HEK293 (cell line): Measurements from ENCODE around the gene ACTR3C.

Source experiments
- CTCF ChIA-PET: fragments of 350-600 bp; formaldehyde crosslinking; extraction: SDS; loops from one replicate; lab custom pipeline; 2021; ENCODE audit warnings: antibody characterized with exemption; lab: Yijun Ruan, JAX
- POLR2A ChIA-PET: fragments of 300-600 bp; formaldehyde crosslinking; extraction: SDS; loops from one replicate; lab custom pipeline; 2020; ENCODE audit warnings: antibody characterized with exemption, inconsistent platforms; lab: Yijun Ruan, JAX
- H3K27ac ChIP-seq: fragments of 200-500 bp; sonication (Bioruptor generic); 2 replicates; pipeline ENCODE4 v1.5.1; 2014; ENCODE audit warnings: low read depth, low read length, control low read depth, inconsistent platforms; ENCODE audit errors: extremely low read depth
- H3K36me3 ChIP-seq, 2 experiments: fragments of 200-500 bp in 1 of 2; sonication (Bioruptor generic) in 1 of 2; 1 replicate in 1 of 2; 2 replicates in 1 of 2; pipeline ENCODE4 v1.5.1; 2014 to 2017; ENCODE audit warnings: inconsistent platforms in 2 of 2, low read length in 2 of 2; ENCODE audit not compliant: control insufficient read depth in 2 of 2, insufficient read depth in 1 of 2
- H3K4me1 ChIP-seq: fragments of 200-500 bp; sonication (Bioruptor generic); 2 replicates; pipeline ENCODE4 v1.5.1; 2014; ENCODE audit warnings: mild to moderate bottlenecking, low read length, inconsistent platforms; ENCODE audit not compliant: control insufficient read depth, insufficient read depth
- H3K4me3 ChIP-seq: 2 replicates; pipeline ENCODE4 v1.5.1; 2011; ENCODE audit warnings: low read depth, mild to moderate bottlenecking, control low read depth, low read length, moderate library complexity
- H3K9me3 ChIP-seq: fragments of 200-500 bp; sonication (Bioruptor generic); 2 replicates; pipeline ENCODE4 v1.5.1; 2014; ENCODE audit warnings: low read depth, low read length, inconsistent platforms; ENCODE audit not compliant: control insufficient read depth, insufficient read depth
- GLIS2 ChIP-seq: fragments of 450-650 bp; formaldehyde crosslinking; IDR thresholded peaks from 2 replicates; pipeline ENCODE4 v1.5.1; 2016; ENCODE audit warnings: missing biosample characterization, missing genetic modification characterization
- IKZF3 ChIP-seq: fragments of 450-650 bp; IDR thresholded peaks from 2 replicates; pipeline ENCODE4 v1.5.0; 2018; ENCODE audit warnings: missing biosample characterization, mild to moderate bottlenecking, missing genetic modification characterization, moderate library complexity
- KLF16 ChIP-seq: fragments of 450-650 bp; formaldehyde crosslinking; IDR thresholded peaks from 2 replicates; pipeline ENCODE4 v1.5.1; 2017; ENCODE audit warnings: missing biosample characterization, missing genetic modification characterization
- ZBTB20 ChIP-seq: fragments of 450-650 bp; formaldehyde crosslinking; IDR thresholded peaks from 2 replicates; pipeline ENCODE4 v1.5.1; 2016; ENCODE audit warnings: missing biosample characterization, missing genetic modification characterization
- ZBTB6 ChIP-seq: fragments of 450-650 bp; formaldehyde crosslinking; IDR thresholded peaks from 2 replicates; pipeline ENCODE4 v1.5.1; 2017; ENCODE audit warnings: missing biosample characterization, missing genetic modification characterization
- ZBTB7A ChIP-seq: fragments of 450-650 bp; formaldehyde crosslinking; IDR thresholded peaks from 2 replicates; pipeline ENCODE4 v1.5.1; 2016; ENCODE audit warnings: low read depth, missing biosample characterization, missing genetic modification characterization
- ZFP37 ChIP-seq: fragments of 450-650 bp; formaldehyde crosslinking; IDR thresholded peaks from 2 replicates; pipeline ENCODE4 v1.5.1; 2016; ENCODE audit warnings: missing biosample characterization, missing genetic modification characterization
- ZNF146 ChIP-seq: fragments of 450-650 bp; formaldehyde crosslinking; IDR thresholded peaks from 2 replicates; pipeline ENCODE4 v1.5.1; 2016; ENCODE audit warnings: missing biosample characterization, missing genetic modification characterization
- ZNF184 ChIP-seq: fragments of 450-650 bp; IDR thresholded peaks from 2 replicates; pipeline ENCODE4 v1.5.1; 2018; ENCODE audit warnings: missing biosample characterization, mild to moderate bottlenecking, missing genetic modification characterization
- ZNF274 ChIP-seq, 2 experiments: fragments of 200-500 bp in 1 of 2; fragments of 450-650 bp in 1 of 2; sonication (Bioruptor generic) in 1 of 2; formaldehyde crosslinking in 1 of 2; IDR thresholded peaks; 2 replicates each; pipeline versions ENCODE4 v1.5.1 to v1.6.1; 2014 to 2016; ENCODE audit warnings: borderline replicate concordance in 1 of 2, inconsistent platforms in 1 of 2, low read length in 1 of 2, missing biosample characterization in 1 of 2, missing genetic modification characterization in 1 of 2
- ZNF292 ChIP-seq: fragments of 450-650 bp; formaldehyde crosslinking; IDR thresholded peaks from 2 replicates; pipeline ENCODE4 v1.5.1; 2016; ENCODE audit warnings: low read depth, missing biosample characterization, missing genetic modification characterization, borderline replicate concordance
- ZNF366 ChIP-seq: fragments of 450-650 bp; formaldehyde crosslinking; conservative IDR thresholded peaks from 2 replicates; pipeline ENCODE4 v1.5.1; 2016; ENCODE audit warnings: missing biosample characterization, missing genetic modification characterization
- ZNF423 ChIP-seq: fragments of 450-650 bp; formaldehyde crosslinking; IDR thresholded peaks from 2 replicates; pipeline ENCODE4 v1.5.1; 2016; ENCODE audit warnings: missing biosample characterization, missing genetic modification characterization
- ZNF48 ChIP-seq: fragments of 450-650 bp; formaldehyde crosslinking; IDR thresholded peaks from 2 replicates; pipeline ENCODE4 v1.5.1; 2016; ENCODE audit warnings: missing biosample characterization, missing genetic modification characterization
- ZNF488 ChIP-seq: fragments of 450-650 bp; formaldehyde crosslinking; IDR thresholded peaks from 2 replicates; pipeline ENCODE4 v1.5.1; 2016; ENCODE audit warnings: missing biosample characterization, missing genetic modification characterization
- ZNF600 ChIP-seq: fragments of 450-650 bp; formaldehyde crosslinking; IDR thresholded peaks from 2 replicates; pipeline ENCODE4 v1.5.1; 2016; ENCODE audit warnings: missing biosample characterization, missing genetic modification characterization
- ZNF623 ChIP-seq: fragments of 450-650 bp; formaldehyde crosslinking; IDR thresholded peaks from 2 replicates; pipeline ENCODE4 v1.5.1; 2016; ENCODE audit warnings: missing biosample characterization, missing genetic modification characterization
- ZNF629 ChIP-seq: fragments of 450-650 bp; formaldehyde crosslinking; IDR thresholded peaks from 2 replicates; pipeline ENCODE4 v1.5.1; 2017; ENCODE audit warnings: missing biosample characterization, missing genetic modification characterization
- ZXDB ChIP-seq: fragments of 450-650 bp; formaldehyde crosslinking; IDR thresholded peaks from 2 replicates; pipeline ENCODE4 v1.5.1; 2016; ENCODE audit warnings: missing biosample characterization, missing genetic modification characterization
- TF ChIP-seq, protein P1 (sequence below): fragments of 450-650 bp; formaldehyde crosslinking; IDR thresholded peaks from 2 replicates; pipeline ENCODE4 v1.5.1; 2016; ENCODE audit warnings: missing biosample characterization, missing genetic modification characterization
- TF ChIP-seq, protein P2 (sequence below): fragments of 450-650 bp; formaldehyde crosslinking; conservative IDR thresholded peaks from 2 replicates; pipeline ENCODE4 v1.5.1; 2016; ENCODE audit warnings: low read depth, missing biosample characterization, missing genetic modification characterization
- TF ChIP-seq, protein P3 (sequence below): fragments of 450-650 bp; formaldehyde crosslinking; IDR thresholded peaks from 2 replicates; pipeline ENCODE4 v1.5.1; 2016; ENCODE audit warnings: missing biosample characterization, missing genetic modification characterization, borderline replicate concordance
- TF ChIP-seq, protein P4 (sequence below): fragments of 450-650 bp; formaldehyde crosslinking; IDR thresholded peaks from 2 replicates; pipeline ENCODE4 v1.5.1; 2016; ENCODE audit warnings: missing biosample characterization, missing genetic modification characterization

Gene ACTR3C

GRCh38 chr7:150368884-150369747 is 45.8 kb upstream of the ACTR3C start (continued):
- TF ChIP-seq ZBTB7A = 0 out of 2 replicates have a peak, but pooled peaks have one; percentile 7
- TF ChIP-seq ZNF292 (tag by site-specific recombination) = no peak
- TF ChIP-seq, protein P1, sequence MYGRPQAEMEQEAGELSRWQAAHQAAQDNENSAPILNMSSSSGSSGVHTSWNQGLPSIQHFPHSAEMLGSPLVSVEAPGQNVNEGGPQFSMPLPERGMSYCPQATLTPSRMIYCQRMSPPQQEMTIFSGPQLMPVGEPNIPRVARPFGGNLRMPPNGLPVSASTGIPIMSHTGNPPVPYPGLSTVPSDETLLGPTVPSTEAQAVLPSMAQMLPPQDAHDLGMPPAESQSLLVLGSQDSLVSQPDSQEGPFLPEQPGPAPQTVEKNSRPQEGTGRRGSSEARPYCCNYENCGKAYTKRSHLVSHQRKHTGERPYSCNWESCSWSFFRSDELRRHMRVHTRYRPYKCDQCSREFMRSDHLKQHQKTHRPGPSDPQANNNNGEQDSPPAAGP (tag by site-specific recombination) = 0 out of 2 replicates have a peak, but pooled peaks have one; percentile 15
- no peak for TF ChIP-seq ZNF366 (tag by site-specific recombination)
- TF ChIP-seq ZXDB (tag by site-specific recombination) = peak; percentile 59
- TF ChIP-seq, protein P2, sequence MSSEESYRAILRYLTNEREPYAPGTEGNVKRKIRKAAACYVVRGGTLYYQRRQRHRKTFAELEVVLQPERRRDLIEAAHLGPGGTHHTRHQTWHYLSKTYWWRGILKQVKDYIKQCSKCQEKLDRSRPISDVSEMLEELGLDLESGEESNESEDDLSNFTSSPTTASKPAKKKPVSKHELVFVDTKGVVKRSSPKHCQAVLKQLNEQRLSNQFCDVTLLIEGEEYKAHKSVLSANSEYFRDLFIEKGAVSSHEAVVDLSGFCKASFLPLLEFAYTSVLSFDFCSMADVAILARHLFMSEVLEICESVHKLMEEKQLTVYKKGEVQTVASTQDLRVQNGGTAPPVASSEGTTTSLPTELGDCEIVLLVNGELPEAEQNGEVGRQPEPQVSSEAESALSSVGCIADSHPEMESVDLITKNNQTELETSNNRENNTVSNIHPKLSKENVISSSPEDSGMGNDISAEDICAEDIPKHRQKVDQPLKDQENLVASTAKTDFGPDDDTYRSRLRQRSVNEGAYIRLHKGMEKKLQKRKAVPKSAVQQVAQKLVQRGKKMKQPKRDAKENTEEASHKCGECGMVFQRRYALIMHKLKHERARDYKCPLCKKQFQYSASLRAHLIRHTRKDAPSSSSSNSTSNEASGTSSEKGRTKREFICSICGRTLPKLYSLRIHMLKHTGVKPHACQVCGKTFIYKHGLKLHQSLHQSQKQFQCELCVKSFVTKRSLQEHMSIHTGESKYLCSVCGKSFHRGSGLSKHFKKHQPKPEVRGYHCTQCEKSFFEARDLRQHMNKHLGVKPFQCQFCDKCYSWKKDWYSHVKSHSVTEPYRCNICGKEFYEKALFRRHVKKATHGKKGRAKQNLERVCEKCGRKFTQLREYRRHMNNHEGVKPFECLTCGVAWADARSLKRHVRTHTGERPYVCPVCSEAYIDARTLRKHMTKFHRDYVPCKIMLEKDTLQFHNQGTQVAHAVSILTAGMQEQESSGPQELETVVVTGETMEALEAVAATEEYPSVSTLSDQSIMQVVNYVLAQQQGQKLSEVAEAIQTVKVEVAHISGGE (tag by site-specific recombination) = 0 out of 2 replicates have a peak, but pooled peaks have one; percentile 19
- 0 out of 2 replicates have a peak, but pooled peaks have one; percentile 31 for TF ChIP-seq KLF16 (tag by site-specific recombination)
- peak; percentile 16; the same call in 1 of the 2 replicates for TF ChIP-seq IKZF3 (tag by site-specific recombination)
- peak; percentile 16; the same call in 1 of the 2 replicates for TF ChIP-seq ZNF629 (tag by site-specific recombination)
- TF ChIP-seq ZBTB20 (tag by site-specific recombination) = no peak; the same call in 1 of the 2 replicates
- TF ChIP-seq ZNF423 (tag by site-specific recombination) = peak; percentile 37; the same call in 1 of the 2 replicates
- no peak for TF ChIP-seq ZNF48 (tag by site-specific recombination)
- peak; percentile 81 for TF ChIP-seq GLIS2 (tag by site-specific recombination)
- no peak for TF ChIP-seq ZNF488
- TF ChIP-seq, all 188 proteins: peak for 32

DNA sequence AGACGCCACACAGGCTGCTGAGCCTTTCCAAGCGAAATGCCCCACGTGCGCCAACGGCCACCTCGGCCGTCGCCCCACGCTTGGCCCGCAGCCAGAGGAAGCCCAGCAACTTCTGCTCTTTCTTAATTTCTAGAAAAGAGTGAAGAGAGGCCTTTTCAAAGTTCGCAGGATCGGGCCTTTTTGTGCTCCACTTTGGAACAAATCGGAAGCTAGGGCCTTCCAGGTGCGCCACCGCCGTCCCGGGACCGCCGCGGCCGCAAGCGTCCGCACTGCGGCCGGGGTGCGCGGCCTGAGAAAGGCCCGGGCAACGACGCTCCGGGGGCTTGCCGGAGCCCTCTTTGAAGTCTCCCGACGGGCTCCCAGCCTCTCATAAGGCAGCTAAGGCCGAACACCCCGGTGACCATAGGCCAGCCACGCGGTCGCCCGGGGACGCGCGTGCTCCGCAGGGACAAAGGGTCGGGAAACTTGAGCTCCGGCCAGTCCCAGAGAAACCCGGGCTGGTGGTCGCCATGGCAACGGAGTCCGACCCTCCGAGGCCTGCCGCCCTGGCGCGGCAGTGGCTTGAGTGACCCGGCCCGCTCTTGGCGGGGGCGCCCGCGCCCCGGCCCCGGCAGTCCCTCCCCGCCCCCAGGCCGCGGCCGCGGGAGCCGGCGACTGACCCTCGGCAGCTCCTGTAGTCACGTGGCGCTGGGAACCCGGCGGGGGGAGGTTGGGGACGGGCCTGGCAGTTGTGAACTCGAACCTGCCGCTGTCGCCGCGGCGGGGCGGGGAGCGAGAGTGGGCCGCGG is 44.9 kb upstream of the ACTR3C start, which contains the start of gene REPIN1:
Gene REPIN1, plus strand, starts transcription at position 727 of the 788 bp plus-strand sequence. CDS start 890 bp downstream, outside the sequence.
- Histone ChIP-seq H3K27ac (peak within 1 kb of the TSS; percentile 74), H3K4me3 (peak within 1 kb of the TSS; percentile 89), H3K9me3 (no peaks in the 10 kb centered on the region), H3K36me3 (peaks cover 0 to 39% of the 10 kb centered on the region in 2 experiments; a peak in 1 of 3 replicates), H3K4me1 (no peaks in the 10 kb centered on the region)
- ChIA-PET POLR2A (interaction anchor here (0.6 to 2.5 kb wide), 9 partner anchors 10 to 55 kb away, joined by 3 to 18 read pairs (median 4); no protein-coding TSS in a partner anchor), CTCF (interaction anchor here (0.8 to 0.9 kb wide), 2 partner anchors 11 to 37 kb away, joined by 3 to 4 read pairs; a partner anchor contains a TSS)
- TF ChIP-seq ZXDB (tag by site-specific recombination) = peak; percentile 67
- TF ChIP-seq, protein P3, sequence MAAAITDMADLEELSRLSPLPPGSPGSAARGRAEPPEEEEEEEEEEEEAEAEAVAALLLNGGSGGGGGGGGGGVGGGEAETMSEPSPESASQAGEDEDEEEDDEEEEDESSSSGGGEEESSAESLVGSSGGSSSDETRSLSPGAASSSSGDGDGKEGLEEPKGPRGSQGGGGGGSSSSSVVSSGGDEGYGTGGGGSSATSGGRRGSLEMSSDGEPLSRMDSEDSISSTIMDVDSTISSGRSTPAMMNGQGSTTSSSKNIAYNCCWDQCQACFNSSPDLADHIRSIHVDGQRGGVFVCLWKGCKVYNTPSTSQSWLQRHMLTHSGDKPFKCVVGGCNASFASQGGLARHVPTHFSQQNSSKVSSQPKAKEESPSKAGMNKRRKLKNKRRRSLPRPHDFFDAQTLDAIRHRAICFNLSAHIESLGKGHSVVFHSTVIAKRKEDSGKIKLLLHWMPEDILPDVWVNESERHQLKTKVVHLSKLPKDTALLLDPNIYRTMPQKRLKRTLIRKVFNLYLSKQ (tag by site-specific recombination) = no peak
- TF ChIP-seq ZNF600 (tag by site-specific recombination) = peak; percentile 25; the same call in 1 of the 2 replicates
- TF ChIP-seq ZNF274 (IDR thresholded peaks at IDR 0.05; ENCODE audit: low read length) = no peak
- TF ChIP-seq ZNF274 (tag by site-specific recombination; IDR thresholded peaks at IDR 0.05; ENCODE audit: borderline replicate concordance) = no peak
- 0 out of 2 replicates have a peak, but pooled peaks have one; percentile 46 for TF ChIP-seq ZBTB6 (tag by site-specific recombination)
- TF ChIP-seq ZNF184 (tag by site-specific recombination) = 0 out of 2 replicates have a peak, but pooled peaks have one; percentile 40
- TF ChIP-seq ZNF623 (tag by site-specific recombination) = no peak
- TF ChIP-seq ZNF146 (tag by site-specific recombination) = no peak
- peak; percentile 63; the same call in 1 of the 2 replicates for TF ChIP-seq ZFP37 (tag by site-specific recombination)
- TF ChIP-seq, protein P4, sequence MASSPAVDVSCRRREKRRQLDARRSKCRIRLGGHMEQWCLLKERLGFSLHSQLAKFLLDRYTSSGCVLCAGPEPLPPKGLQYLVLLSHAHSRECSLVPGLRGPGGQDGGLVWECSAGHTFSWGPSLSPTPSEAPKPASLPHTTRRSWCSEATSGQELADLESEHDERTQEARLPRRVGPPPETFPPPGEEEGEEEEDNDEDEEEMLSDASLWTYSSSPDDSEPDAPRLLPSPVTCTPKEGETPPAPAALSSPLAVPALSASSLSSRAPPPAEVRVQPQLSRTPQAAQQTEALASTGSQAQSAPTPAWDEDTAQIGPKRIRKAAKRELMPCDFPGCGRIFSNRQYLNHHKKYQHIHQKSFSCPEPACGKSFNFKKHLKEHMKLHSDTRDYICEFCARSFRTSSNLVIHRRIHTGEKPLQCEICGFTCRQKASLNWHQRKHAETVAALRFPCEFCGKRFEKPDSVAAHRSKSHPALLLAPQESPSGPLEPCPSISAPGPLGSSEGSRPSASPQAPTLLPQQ (tag by site-specific recombination) = peak; percentile 69; the same call in 1 of the 2 replicates
